Thyroid gland (tissue), 4 donors: Measurements from ENCODE around the gene SSC4D.

Experiments used
- CTCF ChIP-seq, 6 experiments: fragments of 200-600 bp in 3 of 6; fragments of 450-650 bp in 3 of 6; sonication (generic) in 3 of 6; IDR thresholded peaks; one replicate each; pipeline ENCODE4 v1.5.1; 2016 to 2019; ENCODE audit warnings: antibody characterized with exemption in 6 of 6, mild to moderate bottlenecking in 2 of 6, inconsistent platforms in 1 of 6, moderate library complexity in 1 of 6
- POLR2A ChIP-seq, 2 donors: fragments of 450-650 bp; IDR thresholded peaks; one replicate each; pipeline ENCODE4 v1.6.1; 2017; ENCODE audit warnings: antibody characterized with exemption in 2 of 2, mild to moderate bottlenecking in 2 of 2, moderate library complexity in 1 of 2

- TF ChIP-seq POLR2A (IDR thresholded peaks at IDR 0.05) (no peak), CTCF (IDR thresholded peaks at IDR 0.05) (no peak)
Observed at GRCh38 chr7:76364198-76364584, 45.3 kb downstream of the SSC4D start.
